ENCODE measurements around the gene B3GALNT1.

Gene B3GALNT1

GRCh38 chr3:161043336-161044035, 61.7 kb downstream of the B3GALNT1 start:
- H2AFZ ChIP-seq (ENCODE audit: low read length), result no peak overlapping the region
- peaks cover 0 to 10% of the 10 kb centered on the region in 2 donors for H3K9me3 ChIP-seq (replicated peaks in 1 of 2; ENCODE audit: control insufficient read depth in 2 of 2, insufficient read depth in 1 of 2, low read depth in 1 of 2, low read length in 2 of 2)
- no peak overlapping the region for H3K4me2 ChIP-seq (ENCODE audit: insufficient read depth, low read length, poor library complexity, severe bottlenecking)
- no peaks in the 10 kb centered on the region for H3K79me1 ChIP-seq (ENCODE audit: low read depth, low read length)
- no peak overlapping the region for H2BK120ac ChIP-seq (ENCODE audit: low read depth, low read length)
- WGBS, 2 donors (ENCODE audit: extremely low coverage in 2 of 2, insufficient read length in 2 of 2, insufficient replicate concordance in 1 of 2), result no CpG with 5 or more reads among the region's 5 CpGs
- H3K27me3 ChIP-seq (ENCODE audit: control insufficient read depth in 3 of 3, insufficient read depth in 3 of 3, low read depth in 1 of 3, low read length in 3 of 3), result peaks cover 0 to 22% (median 0%) of the 10 kb centered on the region in 3 experiments
- H2AK5ac ChIP-seq (ENCODE audit: low read depth, low read length), result no peak overlapping the region
- H3K27ac ChIP-seq (replicated peaks; ENCODE audit: low read length), result no peak overlapping the region
- DNase-seq (ENCODE audit: low spot score), result no peak
- no peak overlapping the region for H2BK15ac ChIP-seq (ENCODE audit: low read length)
- H3K4ac ChIP-seq (ENCODE audit: low read length), result no peak overlapping the region
- H2BK12ac ChIP-seq (ENCODE audit: low read length), result no peak overlapping the region
- H4K8ac ChIP-seq (ENCODE audit: low read depth, low read length), result no peak overlapping the region
- no peak overlapping the region for H3K14ac ChIP-seq (ENCODE audit: low read length)
- H3K18ac ChIP-seq (ENCODE audit: low read length), result no peak overlapping the region
- H3K9ac ChIP-seq (ENCODE audit: low read depth, low read length, poor library complexity), result no peak overlapping the region
- peaks cover 4 to 7% of the 10 kb centered on the region in 2 donors for H3K4me1 ChIP-seq (ENCODE audit: control insufficient read depth in 2 of 2, insufficient read depth in 1 of 2, low read depth in 1 of 2, low read length in 2 of 2)
- H3K23ac ChIP-seq (ENCODE audit: low read depth, low read length, poor library complexity), result no peak overlapping the region
- H3K36me3 ChIP-seq (replicated peaks in 1 of 2; ENCODE audit: control insufficient read depth in 2 of 2, insufficient read depth in 2 of 2, low read length in 2 of 2), result no peaks in the 10 kb centered on the region
- H2BK5ac ChIP-seq (ENCODE audit: low read length), result no peak overlapping the region
- H3K4me3 ChIP-seq (ENCODE audit: low read length in 2 of 2), result no peak overlapping the region
- no peak overlapping the region for H4K91ac ChIP-seq (ENCODE audit: low read depth, low read length, poor library complexity)

DNA sequence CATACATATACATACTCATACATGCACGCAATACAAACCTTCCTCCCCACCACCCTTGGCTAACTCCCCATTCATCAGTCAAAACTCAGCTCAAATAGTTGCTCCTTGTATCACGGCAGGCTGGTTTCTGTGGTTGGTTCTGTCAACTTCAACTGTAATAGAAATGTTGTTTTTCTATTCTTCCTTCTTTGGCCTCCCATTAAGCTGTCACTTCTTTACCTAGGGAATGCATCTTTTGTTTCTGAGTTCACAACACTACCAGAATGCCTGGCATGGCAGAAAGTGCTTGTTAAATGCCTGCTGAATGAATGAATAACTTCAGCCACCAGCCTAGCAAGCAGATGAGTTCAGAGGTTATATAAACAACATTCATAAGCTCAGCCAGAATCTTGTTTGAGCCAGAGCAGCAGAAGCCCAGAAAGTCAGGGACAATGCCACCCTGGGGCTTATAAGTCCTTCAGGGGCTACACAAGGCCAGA, 63.1 kb downstream of the B3GALNT1 start:
- DNase-seq (ENCODE audit: low spot score), result no peak
- H3K27ac ChIP-seq (replicated peaks; ENCODE audit: low read length), result no peak overlapping the region
- H2AFZ ChIP-seq (ENCODE audit: low read length), result no peak overlapping the region
- H3K23ac ChIP-seq (ENCODE audit: low read depth, low read length, poor library complexity), result no peak overlapping the region
- H3K27me3 ChIP-seq (ENCODE audit: control insufficient read depth in 3 of 3, insufficient read depth in 3 of 3, low read depth in 1 of 3, low read length in 3 of 3), result peaks cover 0 to 24% (median 0%) of the 10 kb centered on the region in 3 experiments
- no peaks in the 10 kb centered on the region for H3K36me3 ChIP-seq (replicated peaks in 1 of 2; ENCODE audit: control insufficient read depth in 2 of 2, insufficient read depth in 2 of 2, low read length in 2 of 2)
- H2BK15ac ChIP-seq (ENCODE audit: low read length), result no peak overlapping the region
- peaks cover 4 to 7% of the 10 kb centered on the region in 2 donors for H3K4me1 ChIP-seq (ENCODE audit: control insufficient read depth in 2 of 2, insufficient read depth in 1 of 2, low read depth in 1 of 2, low read length in 2 of 2)
- peaks cover 0 to 10% of the 10 kb centered on the region in 2 donors for H3K9me3 ChIP-seq (replicated peaks in 1 of 2; ENCODE audit: control insufficient read depth in 2 of 2, insufficient read depth in 1 of 2, low read depth in 1 of 2, low read length in 2 of 2)
- H3K4me3 ChIP-seq (ENCODE audit: low read length in 2 of 2), result no peak overlapping the region
- H3K4ac ChIP-seq (ENCODE audit: low read length), result no peak overlapping the region
- no peak overlapping the region for H3K9ac ChIP-seq (ENCODE audit: low read depth, low read length, poor library complexity)
- no peak overlapping the region for H4K8ac ChIP-seq (ENCODE audit: low read depth, low read length)
- no peaks in the 10 kb centered on the region for H3K79me1 ChIP-seq (ENCODE audit: low read depth, low read length)
- no peak overlapping the region for H2AK5ac ChIP-seq (ENCODE audit: low read depth, low read length)
- no peak overlapping the region for H2BK12ac ChIP-seq (ENCODE audit: low read length)
- H3K18ac ChIP-seq (ENCODE audit: low read length), result no peak overlapping the region
- H2BK5ac ChIP-seq (ENCODE audit: low read length), result no peak overlapping the region
- no peak overlapping the region for H3K14ac ChIP-seq (ENCODE audit: low read length)
- H4K91ac ChIP-seq (ENCODE audit: low read depth, low read length, poor library complexity), result no peak overlapping the region
- 100% methylated on average over 1 of the region's 2 CpGs; no CpG with 5 or more reads in 1 of the 2 donors for WGBS, 2 donors (ENCODE audit: extremely low coverage in 2 of 2, insufficient read length in 2 of 2, insufficient replicate concordance in 1 of 2)
- no peak overlapping the region for H2BK120ac ChIP-seq (ENCODE audit: low read depth, low read length)
- no peak overlapping the region for H3K4me2 ChIP-seq (ENCODE audit: insufficient read depth, low read length, poor library complexity, severe bottlenecking)

DNA sequence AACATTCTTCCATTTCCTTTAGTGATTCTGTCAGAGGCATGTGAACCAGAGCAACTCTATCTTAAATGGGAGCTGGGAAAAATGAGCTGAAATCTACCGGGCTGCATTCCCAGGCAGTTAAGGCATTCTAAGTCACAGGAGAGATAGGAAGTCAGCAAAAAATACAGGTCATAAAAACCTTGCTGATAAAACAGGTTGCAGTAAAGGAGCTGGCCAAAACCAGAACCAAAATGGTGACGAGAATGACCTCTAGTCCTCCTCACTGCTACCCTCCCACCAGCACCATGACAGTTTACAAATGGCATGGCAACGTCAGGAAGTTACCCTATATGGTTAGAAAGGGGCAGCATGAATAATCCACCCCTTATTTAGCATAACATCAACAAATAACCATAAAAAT, 66.4 kb downstream of the B3GALNT1 start:
- no CpG with 5 or more reads among the region's 3 CpGs for WGBS, 2 donors (ENCODE audit: extremely low coverage in 2 of 2, insufficient read length in 2 of 2, insufficient replicate concordance in 1 of 2)
- H3K14ac ChIP-seq (ENCODE audit: low read length), result no peak overlapping the region
- no peak overlapping the region for H2BK15ac ChIP-seq (ENCODE audit: low read length)
- peaks cover 0 to 21% (median 0%) of the 10 kb centered on the region in 3 experiments for H3K27me3 ChIP-seq (ENCODE audit: control insufficient read depth in 3 of 3, insufficient read depth in 3 of 3, low read depth in 1 of 3, low read length in 3 of 3)
- H4K91ac ChIP-seq (ENCODE audit: low read depth, low read length, poor library complexity), result no peak overlapping the region
- H4K8ac ChIP-seq (ENCODE audit: low read depth, low read length), result no peak overlapping the region
- H2AFZ ChIP-seq (ENCODE audit: low read length), result no peak overlapping the region
- H2BK5ac ChIP-seq (ENCODE audit: low read length), result no peak overlapping the region
- H3K4me1 ChIP-seq (ENCODE audit: control insufficient read depth in 2 of 2, insufficient read depth in 1 of 2, low read depth in 1 of 2, low read length in 2 of 2), result peaks cover 4 to 7% of the 10 kb centered on the region in 2 donors
- peaks cover 0 to 10% of the 10 kb centered on the region in 2 donors for H3K9me3 ChIP-seq (replicated peaks in 1 of 2; ENCODE audit: control insufficient read depth in 2 of 2, insufficient read depth in 1 of 2, low read depth in 1 of 2, low read length in 2 of 2)
- H3K23ac ChIP-seq (ENCODE audit: low read depth, low read length, poor library complexity), result no peak overlapping the region
- no peak overlapping the region for H3K9ac ChIP-seq (ENCODE audit: low read depth, low read length, poor library complexity)
- no peak overlapping the region for H3K4me3 ChIP-seq (ENCODE audit: low read length in 2 of 2)
- no peak overlapping the region for H2BK12ac ChIP-seq (ENCODE audit: low read length)
- H2AK5ac ChIP-seq (ENCODE audit: low read depth, low read length), result no peak overlapping the region
- H3K4me2 ChIP-seq (ENCODE audit: insufficient read depth, low read length, poor library complexity, severe bottlenecking), result no peak overlapping the region
- no peak overlapping the region for H2BK120ac ChIP-seq (ENCODE audit: low read depth, low read length)
- no peak overlapping the region for H3K27ac ChIP-seq (replicated peaks; ENCODE audit: low read length)
- H3K79me1 ChIP-seq (ENCODE audit: low read depth, low read length), result no peaks in the 10 kb centered on the region
- no peaks in the 10 kb centered on the region for H3K36me3 ChIP-seq (replicated peaks in 1 of 2; ENCODE audit: control insufficient read depth in 2 of 2, insufficient read depth in 2 of 2, low read length in 2 of 2)
- DNase-seq (ENCODE audit: low spot score), result no peak
- H3K4ac ChIP-seq (ENCODE audit: low read length), result no peak overlapping the region
- H3K18ac ChIP-seq (ENCODE audit: low read length), result no peak overlapping the region

- Histone ChIP-seq H3K18ac (ENCODE audit: low read length) (no peak overlapping the region), H3K4me3 (ENCODE audit: low read length in 2 of 2) (no peak overlapping the region), H4K91ac (ENCODE audit: low read depth, low read length, poor library complexity) (no peak overlapping the region), H3K4me1 (ENCODE audit: control insufficient read depth in 2 of 2, insufficient read depth in 1 of 2, low read depth in 1 of 2, low read length in 2 of 2) (no peaks in the 10 kb centered on the region), H3K27me3 (ENCODE audit: control insufficient read depth in 3 of 3, insufficient read depth in 3 of 3, low read depth in 1 of 3, low read length in 3 of 3) (peaks cover 0 to 14% (median 0%) of the 10 kb centered on the region in 3 experiments), H3K23ac (ENCODE audit: low read depth, low read length, poor library complexity) (no peak overlapping the region), H3K4ac (ENCODE audit: low read length) (no peak overlapping the region), H3K27ac (replicated peaks; ENCODE audit: low read length) (no peak overlapping the region), H3K9ac (ENCODE audit: low read depth, low read length, poor library complexity) (no peak overlapping the region), H2BK15ac (ENCODE audit: low read length) (no peak overlapping the region), H3K14ac (ENCODE audit: low read length) (no peak overlapping the region), H2BK120ac (ENCODE audit: low read depth, low read length) (no peak overlapping the region), H3K36me3 (replicated peaks in 1 of 2; ENCODE audit: control insufficient read depth in 2 of 2, insufficient read depth in 2 of 2, low read length in 2 of 2) (no peaks in the 10 kb centered on the region), H2BK5ac (ENCODE audit: low read length) (no peak overlapping the region), H3K79me1 (ENCODE audit: low read depth, low read length) (no peaks in the 10 kb centered on the region), H3K9me3 (replicated peaks in 1 of 2; ENCODE audit: control insufficient read depth in 2 of 2, insufficient read depth in 1 of 2, low read depth in 1 of 2, low read length in 2 of 2) (peaks cover 0 to 6% of the 10 kb centered on the region in 2 donors), H3K4me2 (ENCODE audit: insufficient read depth, low read length, poor library complexity, severe bottlenecking) (no peak overlapping the region), H4K8ac (ENCODE audit: low read depth, low read length) (no peak overlapping the region), H2AFZ (ENCODE audit: low read length) (no peak overlapping the region), H2BK12ac (ENCODE audit: low read length) (no peak overlapping the region), H2AK5ac (ENCODE audit: low read depth, low read length) (no peak overlapping the region)
- DNase-seq (ENCODE audit: low spot score), result no peak
- WGBS, 2 donors (ENCODE audit: extremely low coverage in 2 of 2, insufficient read length in 2 of 2, insufficient replicate concordance in 1 of 2), result no CpG with 5 or more reads among the region's 2 CpGs
Measured at GRCh38 chr3:161035711-161036110, 69.4 kb downstream of the B3GALNT1 start.

Measured in neuronal stem cell (in vitro differentiated cells).